DMS79 (cell line): Measurements from ENCODE around the gene SOX11.
A peak's percentile ranks its signal among the peaks of the same experiment; 100 is the strongest.

ENCODE experiments used
- DNase-seq: peaks from one replicate; lab custom pipeline; 2025; lab: John Stamatoyannopoulos, UW

The SOX11 gene

DNA sequence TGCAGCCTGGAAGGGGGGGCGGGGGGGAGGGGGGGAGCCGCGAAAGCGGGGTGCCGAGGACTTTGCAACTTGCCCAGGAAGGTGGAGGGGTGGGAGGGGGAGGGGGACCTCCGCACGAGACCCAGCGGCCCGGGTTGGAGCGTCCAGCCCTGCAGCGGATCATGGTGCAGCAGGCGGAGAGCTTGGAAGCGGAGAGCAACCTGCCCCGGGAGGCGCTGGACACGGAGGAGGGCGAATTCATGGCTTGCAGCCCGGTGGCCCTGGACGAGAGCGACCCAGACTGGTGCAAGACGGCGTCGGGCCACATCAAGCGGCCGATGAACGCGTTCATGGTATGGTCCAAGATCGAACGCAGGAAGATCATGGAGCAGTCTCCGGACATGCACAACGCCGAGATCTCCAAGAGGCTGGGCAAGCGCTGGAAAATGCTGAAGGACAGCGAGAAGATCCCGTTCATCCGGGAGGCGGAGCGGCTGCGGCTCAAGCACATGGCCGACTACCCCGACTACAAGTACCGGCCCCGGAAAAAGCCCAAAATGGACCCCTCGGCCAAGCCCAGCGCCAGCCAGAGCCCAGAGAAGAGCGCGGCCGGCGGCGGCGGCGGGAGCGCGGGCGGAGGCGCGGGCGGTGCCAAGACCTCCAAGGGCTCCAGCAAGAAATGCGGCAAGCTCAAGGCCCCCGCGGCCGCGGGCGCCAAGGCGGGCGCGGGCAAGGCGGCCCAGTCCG lies 540 bp downstream of the SOX11 start:
- peak; percentile 42 for DNase-seq

DNA sequence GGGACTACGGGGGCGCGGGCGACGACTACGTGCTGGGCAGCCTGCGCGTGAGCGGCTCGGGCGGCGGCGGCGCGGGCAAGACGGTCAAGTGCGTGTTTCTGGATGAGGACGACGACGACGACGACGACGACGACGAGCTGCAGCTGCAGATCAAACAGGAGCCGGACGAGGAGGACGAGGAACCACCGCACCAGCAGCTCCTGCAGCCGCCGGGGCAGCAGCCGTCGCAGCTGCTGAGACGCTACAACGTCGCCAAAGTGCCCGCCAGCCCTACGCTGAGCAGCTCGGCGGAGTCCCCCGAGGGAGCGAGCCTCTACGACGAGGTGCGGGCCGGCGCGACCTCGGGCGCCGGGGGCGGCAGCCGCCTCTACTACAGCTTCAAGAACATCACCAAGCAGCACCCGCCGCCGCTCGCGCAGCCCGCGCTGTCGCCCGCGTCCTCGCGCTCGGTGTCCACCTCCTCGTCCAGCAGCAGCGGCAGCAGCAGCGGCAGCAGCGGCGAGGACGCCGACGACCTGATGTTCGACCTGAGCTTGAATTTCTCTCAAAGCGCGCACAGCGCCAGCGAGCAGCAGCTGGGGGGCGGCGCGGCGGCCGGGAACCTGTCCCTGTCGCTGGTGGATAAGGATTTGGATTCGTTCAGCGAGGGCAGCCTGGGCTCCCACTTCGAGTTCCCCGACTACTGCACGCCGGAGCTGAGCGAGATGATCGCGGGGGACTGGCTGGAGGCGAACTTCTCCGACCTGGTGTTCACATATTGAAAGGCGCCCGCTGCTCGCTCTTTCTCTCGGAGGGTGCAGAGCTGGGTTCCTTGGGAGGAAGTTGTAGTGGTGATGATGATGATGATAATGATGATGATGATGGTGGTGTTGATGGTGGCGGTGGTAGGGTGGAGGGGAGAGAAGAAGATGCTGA lies 1.4 kb downstream of the SOX11 start:
- DNase-seq: peak; percentile 23

DNA sequence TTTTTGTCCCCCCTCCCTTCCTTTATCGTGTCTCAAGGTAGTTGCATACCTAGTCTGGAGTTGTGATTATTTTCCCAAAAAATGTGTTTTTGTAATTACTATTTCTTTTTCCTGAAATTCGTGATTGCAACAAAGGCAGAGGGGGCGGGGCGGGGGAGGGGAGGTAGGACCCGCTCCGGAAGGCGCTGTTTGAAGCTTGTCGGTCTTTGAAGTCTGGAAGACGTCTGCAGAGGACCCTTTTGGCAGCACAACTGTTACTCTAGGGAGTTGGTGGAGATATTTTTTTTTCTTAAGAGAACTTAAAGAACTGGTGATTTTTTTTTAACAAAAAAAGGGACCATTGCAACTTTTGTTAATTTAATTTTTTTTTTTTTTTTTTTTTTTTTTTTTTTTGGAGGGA lies 2.1 kb downstream of the SOX11 start:
- DNase-seq: no peak

DNA sequence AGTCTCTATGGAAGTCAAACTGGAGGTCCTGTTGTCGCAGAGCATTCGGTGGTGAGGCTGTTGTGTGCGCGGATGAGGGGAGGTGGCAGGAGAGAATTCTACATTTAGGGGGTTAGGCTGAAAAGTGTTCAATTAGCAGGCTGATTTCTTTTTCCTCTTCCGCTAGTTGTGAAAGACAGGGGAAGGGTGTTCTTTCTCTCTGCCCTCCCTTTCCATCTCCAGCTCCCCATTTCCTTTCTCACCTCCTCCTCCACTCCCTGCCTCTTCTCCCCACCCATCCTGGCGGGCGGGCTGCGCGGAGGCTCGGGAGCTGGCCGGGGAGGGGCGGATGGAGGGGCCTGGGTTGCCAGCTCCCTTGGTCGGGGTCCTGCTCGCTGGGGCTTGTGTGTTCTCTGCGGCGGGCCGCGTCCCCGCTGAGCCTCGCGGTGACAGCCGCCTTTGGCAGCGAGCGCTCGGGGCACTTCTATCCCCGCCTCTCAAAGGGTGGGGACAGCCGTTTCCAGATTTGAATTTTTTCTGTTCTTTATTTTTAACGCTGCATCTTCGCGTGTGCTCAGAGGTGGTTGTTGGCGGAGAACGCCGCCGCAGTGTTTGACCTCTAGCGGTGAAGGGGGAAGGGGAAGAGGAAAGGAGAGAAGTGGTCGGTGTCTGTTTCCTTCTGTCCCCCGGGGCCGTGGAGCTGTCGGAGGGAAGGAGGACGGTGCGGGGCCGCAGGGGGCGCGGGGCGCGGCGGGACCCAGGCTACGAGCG lies 3.6 kb downstream of the SOX11 start:
- peak; percentile 22 for DNase-seq

DNA sequence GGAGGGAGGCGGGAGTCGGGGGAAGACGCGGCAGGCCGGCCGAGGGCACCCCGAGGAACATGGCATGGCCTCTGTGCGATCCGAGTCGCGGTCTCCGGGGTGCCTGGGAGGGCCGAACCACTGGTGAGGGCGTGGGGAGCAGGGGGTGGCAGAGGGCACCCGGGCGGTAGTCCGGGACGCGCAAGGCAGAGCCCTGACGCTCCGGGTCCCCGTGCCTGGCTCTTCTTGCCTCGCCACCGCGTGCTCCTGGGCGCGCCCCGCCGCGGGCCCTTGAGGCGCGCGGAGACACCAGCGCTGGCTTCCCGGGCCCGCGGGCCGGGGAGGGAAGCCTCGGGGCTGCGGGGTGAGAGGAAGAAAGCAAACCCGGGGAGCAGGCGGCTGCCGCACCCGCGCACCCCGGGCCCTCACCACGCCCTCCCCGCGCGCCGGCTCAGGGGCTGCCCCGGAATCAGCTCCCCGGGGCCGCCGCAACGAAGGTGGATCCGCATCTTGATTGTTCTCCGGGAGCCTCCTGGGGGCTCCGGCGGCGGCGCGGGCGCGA lies 4.3 kb downstream of the SOX11 start:
- DNase-seq: no peak

DNA sequence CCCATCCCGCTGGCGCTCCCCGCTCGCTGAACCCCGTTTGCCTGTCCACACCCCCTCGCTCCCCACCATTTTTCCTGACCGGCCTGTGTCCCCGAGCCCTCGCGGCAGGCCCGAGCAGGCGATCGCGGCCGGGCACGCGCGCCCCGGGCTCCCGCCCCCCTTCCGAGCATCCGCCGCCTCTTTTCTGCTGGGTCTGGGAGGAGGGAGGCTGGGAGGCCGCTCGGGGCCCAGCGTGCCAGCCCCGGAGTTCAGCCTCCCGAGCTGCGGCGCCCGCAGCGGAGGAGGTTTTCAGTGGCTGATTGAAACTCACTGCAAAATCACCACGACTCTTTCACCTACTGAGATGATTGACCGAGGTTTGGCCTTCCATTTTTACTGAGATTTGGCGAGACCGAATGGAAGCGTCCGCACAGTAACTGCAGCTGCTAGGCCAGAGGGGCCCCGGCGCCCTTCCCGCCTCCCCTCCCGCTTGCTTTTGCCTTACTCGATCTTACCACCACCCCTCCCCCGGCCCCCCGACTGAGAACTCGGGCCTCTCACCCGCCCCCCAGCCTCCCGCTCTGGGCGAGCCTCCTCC lies 4.8 kb downstream of the SOX11 start:
- DNase-seq: peak; percentile 32

DNA sequence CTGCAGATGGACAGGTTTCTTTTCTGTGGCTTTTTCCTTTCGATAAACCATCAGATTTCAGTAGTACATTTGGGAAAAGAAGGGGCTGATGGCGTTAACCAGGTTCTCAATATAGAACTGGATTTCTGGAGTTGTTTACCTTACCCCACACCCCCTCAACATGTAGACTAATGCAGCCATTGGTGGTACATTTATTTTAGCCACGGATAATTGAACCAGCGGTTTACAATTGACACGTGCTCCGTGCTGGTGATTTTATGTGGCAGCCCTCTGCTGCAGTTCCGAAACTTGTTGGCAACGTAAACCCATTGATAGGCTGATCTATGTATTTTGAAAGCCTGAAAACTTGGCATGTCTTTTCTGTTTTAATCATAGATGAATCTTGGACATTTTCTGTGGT lies 5.4 kb downstream of the SOX11 start:
- DNase-seq: no peak

DNA sequence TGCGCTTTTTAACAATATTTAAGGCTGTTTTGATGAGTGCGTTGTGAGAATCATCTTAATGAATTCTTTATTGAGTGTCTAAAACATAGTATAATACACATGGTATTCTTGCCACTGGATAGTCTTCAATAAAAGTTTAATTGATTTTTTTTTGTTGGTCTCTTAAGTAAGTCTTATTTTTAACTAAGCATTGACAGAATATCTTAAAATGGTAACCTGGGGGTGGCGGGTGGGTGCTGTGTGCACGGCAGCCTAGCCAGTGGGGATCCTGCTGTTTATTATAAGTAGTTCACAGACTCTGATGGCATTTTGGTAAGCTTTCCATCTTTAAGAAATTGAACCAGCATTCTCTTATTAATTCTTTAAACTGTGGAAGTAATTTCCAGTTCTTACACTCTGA lies 6.0 kb downstream of the SOX11 start:
- DNase-seq: no peak

DNA sequence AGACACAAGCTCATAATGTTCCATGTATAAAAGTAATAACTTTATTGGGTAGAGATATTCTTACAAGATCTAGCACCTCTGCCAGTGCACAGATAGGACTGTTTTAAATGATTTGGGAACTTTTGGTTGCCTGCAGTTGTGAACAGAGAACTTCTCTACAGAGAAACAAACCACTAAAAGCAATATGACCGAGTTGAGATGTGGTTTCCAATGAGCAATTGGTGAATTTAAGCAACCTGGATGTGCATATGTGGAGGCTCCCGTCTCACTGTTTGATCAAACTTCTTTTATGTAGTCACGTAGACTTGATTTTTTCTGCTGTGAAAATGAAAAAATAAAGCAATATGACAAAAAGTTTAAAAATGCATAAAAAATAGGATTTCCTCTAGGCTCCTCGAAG lies 7.8 kb downstream of the SOX11 start:
- no peak for DNase-seq

DNA sequence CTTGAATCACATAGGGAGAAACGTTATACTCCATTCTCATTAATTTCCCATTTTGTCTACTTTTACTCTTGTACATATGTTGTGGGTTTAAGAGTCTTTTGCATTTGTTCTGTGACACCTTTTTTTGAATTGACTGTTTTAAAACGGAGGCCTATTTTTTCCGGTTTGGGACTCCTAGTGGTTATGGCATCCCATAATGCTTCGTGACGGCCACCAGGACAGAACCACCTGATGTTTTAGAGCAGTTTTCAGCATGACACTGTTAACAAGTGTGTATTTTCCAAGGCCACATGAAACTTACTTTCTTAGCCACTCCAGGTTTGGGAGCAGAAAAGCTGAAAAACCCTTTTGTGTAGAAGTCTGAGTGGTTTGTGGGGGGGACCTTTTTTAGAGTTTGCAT lies 8.4 kb downstream of the SOX11 start:
- no peak for DNase-seq

DNA sequence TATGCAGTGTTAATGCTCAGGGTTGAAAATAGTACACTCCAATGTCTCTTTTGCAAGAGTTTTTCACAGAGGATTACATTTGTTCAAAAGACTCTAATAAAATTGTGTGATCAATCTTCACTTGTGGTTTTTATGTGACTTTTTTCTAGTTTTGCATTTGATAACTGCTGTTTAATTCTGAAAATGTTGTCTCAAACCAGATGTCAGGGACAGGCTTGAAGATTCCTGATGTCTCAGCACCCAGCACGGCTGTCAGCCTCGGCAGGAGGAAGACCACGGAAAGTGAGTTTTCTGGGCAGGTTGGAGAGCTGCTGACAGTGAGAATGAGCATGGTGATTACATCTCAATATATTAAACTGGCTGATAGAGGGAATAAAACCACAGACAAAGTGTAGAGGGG lies 9.1 kb downstream of the SOX11 start:
- no peak for DNase-seq

DNA sequence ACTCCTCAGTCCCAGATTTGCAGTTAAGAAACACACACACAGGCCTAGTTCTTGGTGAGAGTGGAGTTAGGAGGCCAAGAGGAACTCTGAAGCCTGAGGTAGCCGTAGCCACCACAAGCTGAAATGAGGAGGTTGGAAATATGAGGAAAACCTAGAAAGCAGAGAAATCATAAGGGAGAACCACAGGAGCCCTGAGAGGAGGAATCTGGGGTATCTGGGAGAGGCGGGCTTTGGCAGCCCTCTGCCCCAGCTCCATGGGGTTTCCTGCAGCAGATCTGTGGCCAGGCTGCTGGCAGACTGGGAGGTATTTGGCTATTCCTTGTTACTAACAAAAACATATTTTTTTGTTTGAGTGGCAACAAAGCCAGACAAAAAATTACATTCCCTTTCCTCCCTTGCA lies 11.0 kb downstream of the SOX11 start:
- DNase-seq: no peak

DNA sequence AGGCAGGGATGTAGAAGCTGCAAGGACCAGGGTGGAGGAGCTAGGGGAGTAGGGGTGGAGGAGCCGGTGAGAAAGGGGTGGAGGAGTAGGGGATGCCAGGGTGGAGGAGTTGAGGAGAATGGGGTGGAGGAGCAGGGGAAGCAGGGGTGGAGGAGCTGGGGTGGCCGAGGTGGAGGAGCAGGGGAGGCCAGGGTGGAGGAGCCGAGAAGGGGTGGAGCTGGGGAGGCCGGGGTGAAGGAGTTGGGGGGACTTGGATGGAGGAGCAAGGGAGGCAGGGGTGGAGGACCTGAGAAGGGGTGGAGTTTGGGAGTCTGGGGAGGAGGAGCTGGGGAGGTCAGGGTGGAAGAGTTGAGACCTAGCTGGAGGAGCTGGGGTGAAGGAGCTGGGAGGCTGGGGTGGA lies 13.3 kb downstream of the SOX11 start:
- DNase-seq: no peak

DNA sequence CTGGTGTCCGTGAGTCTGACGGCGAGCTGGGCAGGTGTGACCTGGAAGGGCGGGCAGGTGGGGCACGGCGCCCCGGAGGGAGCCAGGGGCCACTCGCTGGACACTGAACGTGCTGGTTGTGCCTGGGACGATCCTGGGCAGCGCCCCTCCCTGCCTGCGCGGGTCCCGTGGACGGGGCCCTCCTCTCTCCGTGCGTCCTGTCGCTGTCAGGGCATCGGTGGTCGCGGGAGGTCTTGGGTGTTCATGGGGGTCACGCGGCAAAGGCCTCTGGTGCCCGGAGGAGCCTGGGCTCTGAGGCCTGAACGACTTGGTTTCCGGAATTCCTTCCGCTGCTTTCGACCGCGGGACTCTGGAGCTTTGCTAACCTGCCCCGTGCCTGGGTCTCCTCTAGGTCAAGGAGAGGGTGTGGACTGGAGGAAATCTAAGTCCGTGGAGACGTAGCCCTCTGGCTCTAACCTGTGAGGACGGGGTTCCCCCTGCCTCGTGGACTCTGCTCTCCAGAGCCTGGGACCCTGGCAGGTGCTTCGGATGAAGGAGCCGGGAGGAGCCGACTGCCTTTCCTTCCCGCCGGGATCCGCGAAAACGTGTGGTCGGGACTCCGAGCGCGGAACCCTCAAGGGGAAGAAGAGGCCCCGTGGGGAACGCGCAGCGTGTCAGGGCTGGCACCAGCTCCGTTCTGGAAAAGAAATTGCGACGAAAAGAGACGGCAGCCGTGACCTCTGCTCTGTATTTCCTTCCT lies 14.7 kb downstream of the SOX11 start:
- no peak for DNase-seq

DNA sequence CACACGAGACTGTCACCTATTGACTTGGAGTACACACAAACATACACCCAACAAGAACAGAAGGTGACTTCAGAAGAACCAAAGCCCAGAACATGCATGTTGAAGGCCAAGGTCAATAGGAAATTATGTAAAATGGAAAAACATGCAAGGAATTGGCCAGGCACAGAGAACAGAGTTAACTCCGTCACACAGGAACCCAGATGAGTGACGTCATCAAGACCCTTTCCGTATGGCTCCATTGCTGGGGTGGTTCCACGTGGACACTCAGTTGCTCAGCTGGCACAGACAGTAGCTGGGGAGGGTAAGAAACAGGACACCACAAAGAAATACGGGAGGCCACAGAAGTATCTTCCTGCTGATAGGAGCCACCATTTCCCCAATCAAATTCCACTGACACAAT lies 18.4 kb downstream of the SOX11 start:
- no peak for DNase-seq

DNA sequence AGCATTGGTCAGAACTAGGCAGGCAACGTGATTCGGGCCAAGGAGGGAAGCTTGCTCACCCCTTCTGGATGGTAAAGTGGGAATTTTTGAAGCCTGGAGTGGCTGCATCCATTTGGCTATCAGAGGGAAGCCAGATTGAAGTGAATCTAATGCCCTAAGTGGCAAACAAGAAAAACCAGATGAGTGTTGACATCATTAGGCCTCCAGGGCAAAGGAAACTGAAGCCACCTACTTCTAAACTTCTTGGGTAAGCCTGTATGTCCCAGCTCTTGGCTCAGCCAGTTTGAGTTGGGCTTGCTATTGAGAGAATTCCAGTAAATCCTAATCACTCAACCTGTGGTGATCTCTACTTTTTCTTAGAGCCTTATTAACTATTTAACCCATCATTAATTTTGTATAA lies 20.9 kb downstream of the SOX11 start:
- no peak for DNase-seq

DNA sequence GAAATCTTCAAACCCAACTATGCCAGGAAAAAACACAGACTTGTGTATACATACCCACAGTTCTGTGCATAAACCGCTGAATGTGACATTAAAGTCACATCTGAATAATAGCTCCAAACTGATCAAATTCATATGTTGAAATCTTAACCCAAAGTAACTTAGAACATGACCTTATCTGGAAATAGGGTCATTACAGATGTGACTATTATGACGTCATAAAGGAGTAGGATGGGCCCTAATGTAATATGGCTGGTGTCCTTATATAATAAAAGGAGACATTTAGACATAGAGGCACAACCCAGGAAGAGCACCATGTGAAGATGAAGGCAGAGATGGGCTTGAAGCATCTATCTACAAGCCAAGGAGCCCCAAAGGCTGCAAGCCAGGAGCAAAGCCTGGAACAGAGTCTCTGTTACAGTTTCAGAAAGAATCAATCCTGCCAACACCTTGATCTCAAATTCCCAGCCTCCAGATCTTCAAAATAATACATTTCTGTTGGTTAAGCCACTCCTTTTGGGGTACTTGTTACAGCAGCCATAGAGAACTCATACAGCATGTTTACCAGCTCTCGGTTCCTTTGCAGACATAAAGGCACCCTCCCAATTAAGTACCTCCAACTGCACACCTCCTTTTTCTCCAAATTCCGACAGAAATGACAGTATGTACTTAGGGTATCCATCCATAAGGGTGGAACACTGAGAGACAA lies 27.6 kb downstream of the SOX11 start:
- no peak for DNase-seq

DNA sequence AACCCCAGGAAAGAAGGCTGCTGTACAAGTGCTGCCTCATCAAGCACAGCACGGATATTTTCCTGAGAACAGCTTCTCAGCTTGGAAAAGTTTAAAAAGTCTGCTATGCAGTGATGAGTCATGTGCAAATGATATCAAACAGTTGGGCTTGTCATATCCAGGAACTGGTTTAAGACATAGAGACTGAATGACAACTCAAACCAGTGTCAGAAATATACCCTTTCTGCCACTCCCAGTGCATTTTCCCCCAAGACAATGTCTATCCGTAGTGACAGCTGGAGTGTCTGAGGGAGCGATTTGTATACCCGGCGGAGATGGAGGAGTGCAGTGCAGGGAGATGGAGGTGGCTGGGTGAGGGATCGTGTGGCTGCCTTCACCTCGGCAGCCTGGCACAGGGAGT lies 28.2 kb downstream of the SOX11 start:
- no peak for DNase-seq

DNA sequence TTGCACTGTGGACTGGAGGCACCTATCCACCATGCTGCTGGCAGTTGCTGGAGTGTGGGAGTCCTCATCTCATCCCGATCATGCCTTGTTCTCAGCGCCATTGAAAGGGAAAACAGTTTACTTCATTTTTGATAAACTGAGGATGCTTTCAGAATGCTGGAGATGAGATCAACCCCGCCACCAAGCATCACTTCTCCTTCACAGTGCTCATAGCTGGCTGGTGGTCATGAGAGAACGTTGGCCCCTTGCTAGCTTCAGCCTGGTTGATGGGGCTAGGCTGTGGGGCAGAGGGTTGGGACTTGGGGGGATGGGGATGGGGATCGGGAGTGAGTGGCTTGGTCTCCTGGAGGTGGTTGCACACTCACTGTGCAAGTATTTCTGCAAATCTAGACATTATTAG lies 30.1 kb downstream of the SOX11 start:
- DNase-seq: no peak

DNA sequence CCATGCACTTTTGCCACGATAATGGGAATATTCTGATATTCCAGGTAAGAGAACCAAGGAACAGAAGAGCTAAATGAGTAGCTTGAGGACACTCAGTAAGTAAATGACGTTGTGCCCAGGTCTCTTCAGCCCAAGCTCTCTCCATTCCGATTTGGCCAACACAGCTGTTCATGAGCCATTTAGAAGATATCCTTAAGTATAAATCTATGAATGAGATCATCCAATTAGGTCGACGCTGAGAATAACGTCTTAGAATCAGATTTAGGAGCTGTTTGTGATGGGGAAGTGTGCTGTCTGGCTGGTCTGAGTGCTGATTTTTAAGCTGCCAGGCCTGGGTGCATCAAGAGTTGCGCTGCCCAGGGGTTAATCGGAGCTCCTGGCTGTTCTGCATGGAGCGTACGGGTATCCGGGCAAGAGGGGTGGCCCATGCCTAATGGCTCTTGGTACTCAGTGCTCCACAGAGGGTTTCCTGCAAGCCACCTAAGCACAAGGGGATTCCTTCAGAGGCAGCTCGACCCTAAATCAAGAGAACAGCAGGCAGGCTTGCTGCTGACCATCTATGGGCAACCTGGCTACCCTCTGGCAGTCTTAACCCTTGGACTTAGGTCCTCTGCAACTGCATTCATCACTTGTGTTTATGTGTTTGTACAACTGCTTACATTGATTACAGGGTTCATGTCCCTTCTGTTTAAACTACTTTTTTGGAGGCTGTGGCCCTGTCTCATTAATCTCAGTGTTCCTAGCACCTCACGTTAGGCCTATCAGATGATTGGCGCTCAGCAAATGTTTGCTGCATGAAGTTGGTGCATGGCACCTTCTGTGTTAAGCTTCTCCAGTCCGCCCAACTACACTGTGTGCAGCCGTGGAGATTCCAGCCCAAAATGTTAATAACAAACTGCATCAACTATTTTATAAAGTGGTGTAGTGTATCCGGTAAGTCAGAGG lies 31.9 kb downstream of the SOX11 start:
- DNase-seq: no peak
